Inflammatory macrophage treated with lipopolysaccharide for 4 hours (primary cell): ENCODE data around the gene ELOF1.
"Not testable (repeated sequence)": the region's sequence is repeated elsewhere in the genome, so short reads cannot be mapped to it uniquely, and the experiment has no call there.

ENCODE experiments used
- DNase-seq: peaks from one replicate; pipeline ENCODE4 v3.0.0-alpha.2; 2020

ELOF1 gene

GRCh38 chr19:11566164-11566563 is 7.1 kb upstream of the ELOF1 start:
- peak; percentile 45 for DNase-seq

GRCh38 chr19:11565649-11565980 is 6.6 kb upstream of the ELOF1 start:
- not testable (repeated sequence) for DNase-seq

GRCh38 chr19:11564082-11564807 is 5.2 kb upstream of the ELOF1 start:
- DNase-seq = not testable (repeated sequence)

GRCh38 chr19:11563532-11563931 is 4.5 kb upstream of the ELOF1 start:
- DNase-seq = no peak

GRCh38 chr19:11560404-11561051 is 1.5 kb upstream of the ELOF1 start:
- DNase-seq = peak; percentile 83

- no peak for DNase-seq
Measured at GRCh38 chr19:11556634-11557420, 2.2 kb downstream of the ELOF1 start.

GRCh38 chr19:11555246-11555645 is 3.8 kb downstream of the ELOF1 start:
- no peak for DNase-seq

- DNase-seq = no peak
Measured at GRCh38 chr19:11554160-11554559, 4.9 kb downstream of the ELOF1 start.

GRCh38 chr19:11552666-11553372 is 6.2 kb downstream of the ELOF1 start:
- DNase-seq = no peak

GRCh38 chr19:11551603-11552235 is 7.3 kb downstream of the ELOF1 start:
- DNase-seq = no peak

- DNase-seq = no peak
Measured at GRCh38 chr19:11550265-11550664, 8.8 kb downstream of the ELOF1 start.

- no peak for DNase-seq
Measured at GRCh38 chr19:11549386-11549953, 9.6 kb downstream of the ELOF1 start.

GRCh38 chr19:11547929-11548700 is 10.9 kb downstream of the ELOF1 start:
- no peak for DNase-seq

- no peak for DNase-seq
Measured at GRCh38 chr19:11541238-11541637, 17.8 kb downstream of the ELOF1 start.

- DNase-seq = no peak
Measured at GRCh38 chr19:11540645-11541044, 18.4 kb downstream of the ELOF1 start.

- no peak for DNase-seq
Measured at GRCh38 chr19:11539495-11540365, 19.3 kb downstream of the ELOF1 start.

GRCh38 chr19:11538232-11539036 is 20.6 kb downstream of the ELOF1 start, which contains the start of gene CNN1:
CNN1 (plus strand) TSS chr19:11538851; CDS start chr19:11538928, 77 bp downstream.
- DNase-seq = no peak

GRCh38 chr19:11535792-11536595 is 23.0 kb downstream of the ELOF1 start:
- DNase-seq = peak; percentile 91

GRCh38 chr19:11534948-11535347 is 24.1 kb downstream of the ELOF1 start:
- DNase-seq = no peak
